Measurements from ENCODE around the gene MAX.
"Not testable (repeated sequence)": the region's sequence is repeated elsewhere in the genome, so short reads cannot be mapped to it uniquely, and the experiment has no call there.

MAX gene

GRCh38 chr14:65034021-65034420, 68.3 kb downstream of the MAX start:
- no peak for DNase-seq (ENCODE audit: low read depth)

- no peak for DNase-seq (ENCODE audit: low read depth)
Measured at GRCh38 chr14:65033181-65033580, 69.1 kb downstream of the MAX start.

DNA sequence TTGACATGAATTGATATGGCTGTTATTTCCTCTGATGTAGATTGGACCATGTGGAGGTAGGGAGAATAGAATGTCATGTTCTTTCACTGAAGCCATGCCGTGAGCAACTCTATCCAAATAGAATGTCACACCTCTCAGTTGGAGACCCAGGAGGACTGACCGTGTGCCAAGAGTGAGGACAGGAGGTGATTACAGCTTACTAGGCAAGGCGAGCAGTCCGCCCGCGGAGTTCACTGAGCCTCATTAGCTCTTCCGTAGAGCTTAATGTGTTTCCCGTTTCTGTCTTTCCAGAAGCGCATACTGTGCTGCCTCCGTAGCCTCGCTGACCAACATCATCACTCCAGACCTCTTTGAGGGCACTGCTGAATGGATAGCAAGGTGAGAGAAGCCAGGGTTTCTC, 70.0 kb downstream of the MAX start:
- DNase-seq (ENCODE audit: low read depth) = no peak

- DNase-seq (ENCODE audit: low read depth) = not testable (repeated sequence)
Measured at GRCh38 chr14:65031321-65031720, 71.0 kb downstream of the MAX start.

DNA sequence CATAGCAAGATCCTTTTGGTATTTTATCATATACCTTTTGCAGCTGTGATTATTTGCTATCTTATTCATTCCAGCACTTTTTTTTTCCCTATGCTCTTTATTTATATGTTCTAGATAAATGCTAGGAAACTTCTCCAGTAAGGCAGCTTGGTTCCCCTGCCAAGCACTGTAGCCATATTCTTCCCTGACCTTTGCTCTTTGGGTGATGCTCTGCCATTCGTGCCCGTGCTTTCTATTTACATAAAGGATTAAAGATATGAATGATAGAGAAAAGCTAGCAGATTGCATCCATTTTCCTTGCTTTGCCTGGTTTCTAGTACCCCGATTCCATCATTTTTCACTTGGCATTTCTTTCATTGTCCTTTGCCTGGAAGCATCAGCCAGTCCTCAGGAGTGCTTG, 73.4 kb downstream of the MAX start:
- DNase-seq (ENCODE audit: low read depth) = no peak

- DNase-seq (ENCODE audit: low read depth) = no peak
Measured at GRCh38 chr14:65027127-65027799, 75.1 kb downstream of the MAX start.

DNA sequence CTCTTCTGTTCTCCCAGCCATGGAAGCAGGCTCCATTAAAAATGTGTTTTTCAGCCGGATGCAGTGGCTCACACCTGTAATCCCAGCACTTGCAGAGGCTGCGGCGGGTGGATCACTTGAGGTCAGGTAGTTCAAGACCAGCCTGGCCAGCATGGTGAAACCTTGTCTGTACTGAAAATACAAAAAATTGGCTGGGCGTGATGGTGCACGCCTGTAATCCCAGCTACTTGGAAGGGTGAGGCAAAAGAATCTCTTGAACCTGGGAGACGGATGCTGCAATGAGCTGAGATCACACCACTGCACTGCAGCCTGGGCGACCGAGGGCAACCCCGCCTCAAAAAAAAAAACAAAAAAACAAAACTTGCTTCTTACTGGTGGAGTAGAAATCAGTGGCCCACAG, 75.8 kb downstream of the MAX start:
- DNase-seq (ENCODE audit: low read depth) = no peak

GRCh38 chr14:65025818-65026217, 76.5 kb downstream of the MAX start:
- DNase-seq (ENCODE audit: low read depth) = no peak
